Measurements from ENCODE around the gene PDCD10.

Gene PDCD10

GRCh38 chr3:167733961-167734497 is 663 bp downstream of the PDCD10 start:
- DNase-seq: no peak

GRCh38 chr3:167732313-167733065 is 2.2 kb downstream of the PDCD10 start:
- no peak for DNase-seq

GRCh38 chr3:167731393-167731792 is 3.3 kb downstream of the PDCD10 start:
- DNase-seq: no peak

- no peak for DNase-seq
Measured at GRCh38 chr3:167729591-167729990, 5.1 kb downstream of the PDCD10 start.

GRCh38 chr3:167728632-167729323 is 5.9 kb downstream of the PDCD10 start:
- no peak for DNase-seq

GRCh38 chr3:167728176-167728575 is 6.5 kb downstream of the PDCD10 start:
- DNase-seq: no peak

GRCh38 chr3:167723872-167724271 is 10.8 kb downstream of the PDCD10 start:
- no peak for DNase-seq

GRCh38 chr3:167723025-167723512 is 11.6 kb downstream of the PDCD10 start:
- DNase-seq: no peak

GRCh38 chr3:167718582-167718981 is 16.1 kb downstream of the PDCD10 start:
- no peak for DNase-seq

- DNase-seq: no peak
Measured at GRCh38 chr3:167716920-167717319, 17.8 kb downstream of the PDCD10 start.

- no peak for DNase-seq
Measured at GRCh38 chr3:167714871-167715270, 19.8 kb downstream of the PDCD10 start.

- DNase-seq: no peak
Measured at GRCh38 chr3:167712445-167712844, 22.2 kb downstream of the PDCD10 start.

- no peak for DNase-seq
Measured at GRCh38 chr3:167711439-167711838, 23.3 kb downstream of the PDCD10 start.

- DNase-seq: no peak
Measured at GRCh38 chr3:167710552-167710951, 24.1 kb downstream of the PDCD10 start.

GRCh38 chr3:167709690-167710089 is 25.0 kb downstream of the PDCD10 start:
- DNase-seq: no peak

GRCh38 chr3:167705840-167706239 is 28.9 kb downstream of the PDCD10 start:
- DNase-seq: no peak

- DNase-seq: no peak
Measured at GRCh38 chr3:167700926-167701325, 33.8 kb downstream of the PDCD10 start.

GRCh38 chr3:167700046-167700445 is 34.6 kb downstream of the PDCD10 start:
- DNase-seq: no peak

GRCh38 chr3:167694121-167694520 is 40.6 kb downstream of the PDCD10 start:
- DNase-seq: no peak

- no peak for DNase-seq
Measured at GRCh38 chr3:167691366-167691765, 43.3 kb downstream of the PDCD10 start.

GRCh38 chr3:167684388-167684993 is 50.2 kb downstream of the PDCD10 start:
- no peak for DNase-seq

GRCh38 chr3:167679526-167679925 is 55.2 kb downstream of the PDCD10 start:
- DNase-seq: no peak

GRCh38 chr3:167675848-167676247 is 58.8 kb downstream of the PDCD10 start:
- DNase-seq: no peak

- DNase-seq: no peak
Measured at GRCh38 chr3:167673221-167673620, 61.5 kb downstream of the PDCD10 start.

Data from right hindlimb (tissue), 1 donor.